Stimulated activated effector memory CD8-positive, alpha-beta T cell treated with anti-CD3 and anti-CD28 coated beads, Interleukin-12 subunit alpha, Interleukin-12 subunit beta, amount 100 ng/mL, for 72 hours (primary cell): ENCODE results near the gene AFTPH.
"Not testable (repeated sequence)": the region's sequence is repeated elsewhere in the genome, so short reads cannot be mapped to it uniquely, and the experiment has no call there.

Experiments used
- ATAC-seq: fragments of 150-1000 bp; cut with Tn5 transposase; 2 replicates; pipeline ENCODE4 v1.10.0; 2021
- DNase-seq, 2 donors: peaks; one replicate each; pipeline ENCODE4 v3.0.0; 2021 to 2022; ENCODE audit warnings: low spot score in 2 of 2
- H3K27ac Mint-ChIP-seq: one replicate; pipeline ENCODE4 v1.8.0; 2022; ENCODE audit warnings: mild to moderate bottlenecking, mixed read lengths
- H3K36me3 Mint-ChIP-seq: one replicate; pipeline ENCODE4 v1.8.0; 2022; ENCODE audit warnings: mild to moderate bottlenecking, mixed read lengths
- H3K4me1 Mint-ChIP-seq: one replicate; pipeline ENCODE4 v1.8.0; 2022; ENCODE audit warnings: mixed read lengths
- H3K4me3 Mint-ChIP-seq: one replicate; pipeline ENCODE4 v1.8.0; 2022; ENCODE audit warnings: mild to moderate bottlenecking, mixed read lengths
- H3K9me3 Mint-ChIP-seq: one replicate; pipeline ENCODE4 v1.8.0; 2022; ENCODE audit warnings: mixed read lengths

AFTPH gene

GRCh38 chr2:64522843-64523428 is 1.2 kb upstream of the AFTPH start:
- Mint-ChIP-seq H3K27ac (peak overlapping the region; percentile 98), H3K36me3 (peaks cover 36% of the 10 kb centered on the region), H3K9me3 (no peaks in the 10 kb centered on the region), H3K4me1 (peaks cover 11% of the 10 kb centered on the region), H3K4me3 (peak overlapping the region; percentile 94)
- ATAC-seq (peak; percentile 11), DNase-seq (peak; percentile 53 to 74)

DNA sequence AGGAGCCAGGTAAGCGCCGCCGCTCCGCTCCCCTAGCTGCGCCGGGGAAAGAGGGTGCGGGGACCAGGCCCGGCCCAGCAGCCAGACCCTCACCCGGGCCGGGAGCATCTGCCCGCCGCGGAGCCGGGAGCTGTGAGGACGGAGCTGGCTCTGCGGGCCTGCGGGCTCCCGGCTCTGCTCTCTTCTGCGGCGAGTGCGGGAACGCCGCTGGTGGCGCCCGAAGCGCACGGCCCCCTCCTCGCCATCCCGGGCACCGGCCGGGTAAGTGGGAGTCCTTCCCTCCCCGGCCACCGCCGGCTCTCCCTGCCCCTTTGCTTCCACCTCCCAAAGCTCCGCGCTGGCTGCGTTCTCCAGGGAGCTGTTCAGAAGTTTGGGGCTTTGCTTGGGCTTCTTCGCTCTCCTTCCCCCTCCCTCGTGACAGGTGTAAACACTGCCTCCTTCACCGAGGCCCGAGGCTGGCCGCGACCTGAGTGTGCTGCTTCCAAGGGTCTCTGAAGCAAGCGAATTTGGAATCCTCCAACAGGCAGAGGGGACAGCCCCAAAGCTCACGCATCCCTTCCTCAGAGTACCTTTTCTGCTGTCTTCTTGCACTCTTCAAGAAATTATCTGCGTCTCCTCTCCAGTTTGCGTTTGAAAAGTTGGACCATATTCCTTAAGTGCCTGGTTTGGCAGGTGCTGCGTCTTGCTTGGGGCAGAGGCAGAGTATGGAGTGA is 632 bp downstream of the AFTPH start:
- Mint-ChIP-seq H3K9me3 (no peaks in the 10 kb centered on the region), H3K4me1 (peaks cover 27% of the 10 kb centered on the region), H3K27ac (peak overlapping the region; percentile 98), H3K36me3 (peaks cover 41% of the 10 kb centered on the region), H3K4me3 (peak overlapping the region; percentile 94)
- no peak for DNase-seq
- peak; percentile 36 for ATAC-seq

DNA sequence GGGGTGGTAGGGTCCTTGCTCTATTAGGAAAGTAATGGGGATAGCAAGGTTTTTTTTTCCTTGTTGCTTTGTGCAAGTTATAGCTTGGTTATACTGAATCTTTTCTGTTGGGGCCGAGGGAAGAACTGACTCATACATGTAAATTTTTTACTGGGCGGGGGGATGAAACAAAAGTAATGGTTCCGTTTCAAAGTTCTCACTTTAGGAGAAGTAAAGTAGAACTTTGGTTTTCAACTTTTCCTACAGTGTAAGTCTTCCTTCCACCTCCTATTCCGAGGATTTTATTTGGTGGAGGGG is 1.1 kb downstream of the AFTPH start:
- Mint-ChIP-seq H3K27ac (peak overlapping the region; percentile 98), H3K36me3 (peaks cover 46% of the 10 kb centered on the region), H3K9me3 (no peaks in the 10 kb centered on the region), H3K4me3 (peak overlapping the region; percentile 94), H3K4me1 (peaks cover 27% of the 10 kb centered on the region)
- DNase-seq, result peak in 1 of 2 donors; percentile 13
- ATAC-seq, result no peak

DNA sequence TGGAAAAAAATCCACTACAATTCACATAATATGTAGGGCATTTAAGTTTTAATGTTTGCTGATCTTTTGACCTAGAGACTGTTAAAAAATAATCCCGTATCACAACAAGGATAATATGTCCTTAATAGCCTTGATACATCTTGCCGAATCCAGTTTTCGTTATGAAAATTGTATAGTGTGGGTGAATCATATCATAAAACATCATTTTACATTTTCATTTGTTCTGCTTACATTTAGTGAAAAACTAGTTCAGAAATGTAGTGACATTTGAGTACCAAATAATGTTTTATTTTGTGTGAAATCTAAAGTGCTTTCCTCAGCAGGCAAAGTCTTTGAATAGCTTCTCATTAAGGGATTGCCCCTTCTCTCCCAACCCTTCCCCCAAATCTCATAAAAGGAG is 1.9 kb downstream of the AFTPH start:
- DNase-seq, result no peak

DNA sequence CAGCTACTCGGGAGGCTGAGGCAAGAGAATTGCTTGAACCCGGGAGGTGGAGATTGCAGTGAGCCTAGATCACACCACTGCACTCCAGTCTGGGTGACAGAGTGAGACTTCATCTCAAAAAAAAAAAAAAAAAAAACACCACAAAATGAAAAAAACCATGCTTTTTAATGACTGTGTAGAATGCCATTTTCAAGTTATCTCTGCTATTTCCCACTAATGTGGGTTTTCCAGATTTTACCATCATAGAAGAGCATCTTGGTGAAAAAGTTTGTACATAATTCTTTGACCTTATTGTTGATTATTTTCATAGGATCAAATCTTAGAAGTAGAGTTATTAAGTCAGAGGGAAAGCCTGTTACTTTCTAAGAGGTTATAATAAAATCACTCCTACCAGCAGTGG is 6.8 kb downstream of the AFTPH start:
- Mint-ChIP-seq H3K36me3 (peaks cover 29% of the 10 kb centered on the region), H3K4me1 (peaks cover 59% of the 10 kb centered on the region)
- not testable (repeated sequence) for H3K4me3 Mint-ChIP-seq, ATAC-seq, H3K9me3 Mint-ChIP-seq, H3K27ac Mint-ChIP-seq, DNase-seq

More for the DNA sequence above, 1.9 kb downstream of the AFTPH start:
- Mint-ChIP-seq H3K9me3 (no peaks in the 10 kb centered on the region), H3K4me1 (peaks cover 27% of the 10 kb centered on the region), H3K4me3 (peak overlapping the region; percentile 94), H3K36me3 (peaks cover 52% of the 10 kb centered on the region), H3K27ac (peak overlapping the region; percentile 98)
- no peak for ATAC-seq

DNA sequence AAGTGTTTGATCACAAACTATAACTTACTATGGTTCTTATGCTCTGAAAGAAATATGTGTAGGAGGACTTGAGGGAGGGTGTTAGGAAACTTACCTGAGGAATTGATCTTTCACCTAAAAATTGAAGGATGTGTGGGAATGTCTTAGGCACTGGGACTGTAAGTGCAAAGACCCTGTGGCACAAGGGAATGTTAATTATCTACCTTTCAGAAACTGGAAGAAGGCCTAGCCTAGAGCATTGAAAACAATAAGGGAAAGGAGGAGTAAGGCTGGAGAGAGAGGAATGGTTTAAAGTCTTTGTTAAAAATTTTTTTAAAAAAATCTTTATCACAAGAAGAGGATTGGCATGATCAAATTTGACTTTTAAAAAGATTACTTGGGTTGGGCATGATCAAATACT is 7.9 kb downstream of the AFTPH start:
- Mint-ChIP-seq H3K36me3 (peaks cover 29% of the 10 kb centered on the region), H3K4me1 (peaks cover 57% of the 10 kb centered on the region), H3K9me3 (no peaks in the 10 kb centered on the region), H3K27ac (no peak overlapping the region), H3K4me3 (no peak overlapping the region)
- DNase-seq, result no peak
- no peak for ATAC-seq

DNA sequence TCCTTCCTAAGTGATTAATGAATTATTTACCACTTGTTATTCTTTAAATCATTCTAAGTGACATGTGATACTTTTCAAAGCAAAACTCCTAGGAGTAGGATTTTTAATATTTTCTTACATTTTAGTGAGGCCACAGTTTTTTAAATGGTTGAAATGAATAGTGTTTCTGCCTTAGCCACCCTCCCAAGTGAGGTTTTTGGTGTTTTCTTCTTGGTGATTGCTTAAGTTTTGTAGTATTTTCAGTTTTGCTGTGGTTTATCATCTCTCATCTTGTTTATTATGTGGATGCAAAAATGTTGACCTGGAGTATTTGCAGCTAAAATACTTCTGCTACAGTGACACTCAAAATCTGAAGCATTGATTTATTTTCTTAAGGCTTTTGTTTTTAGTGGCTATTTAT is 9.8 kb downstream of the AFTPH start:
- peaks cover 24% of the 10 kb centered on the region for H3K36me3 Mint-ChIP-seq
- H3K4me3 Mint-ChIP-seq, result peak overlapping the region; percentile 23
- H3K4me1 Mint-ChIP-seq, result peaks cover 48% of the 10 kb centered on the region
- H3K27ac Mint-ChIP-seq, result no peak overlapping the region
- DNase-seq, result no peak
- H3K9me3 Mint-ChIP-seq, result no peaks in the 10 kb centered on the region
- no peak for ATAC-seq

GRCh38 chr2:64534363-64534762 is 10.2 kb downstream of the AFTPH start:
- Mint-ChIP-seq H3K4me3 (peak overlapping the region; percentile 23), H3K27ac (no peak overlapping the region), H3K9me3 (no peaks in the 10 kb centered on the region), H3K36me3 (peaks cover 21% of the 10 kb centered on the region), H3K4me1 (peaks cover 48% of the 10 kb centered on the region)
- no peak for DNase-seq
- peak; percentile 62 for ATAC-seq

DNA sequence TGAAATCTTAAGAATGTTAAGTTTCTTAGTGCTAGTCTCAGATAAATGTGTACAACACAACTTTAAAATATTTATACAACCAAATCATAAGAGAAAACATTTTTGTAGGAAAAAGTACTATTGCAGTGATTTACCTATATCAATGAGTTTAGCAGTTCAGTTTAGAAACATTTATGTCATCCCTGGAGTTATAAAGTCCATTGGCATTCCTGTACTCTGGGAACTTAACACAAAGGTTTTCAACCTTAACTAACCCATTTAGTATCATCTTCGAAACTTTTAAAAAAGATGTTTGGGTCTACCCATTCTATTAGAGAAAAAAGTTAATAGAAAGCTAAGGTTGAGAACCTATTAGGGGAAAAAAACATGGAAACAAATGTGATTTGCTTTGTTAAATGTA is 10.9 kb downstream of the AFTPH start:
- Mint-ChIP-seq H3K9me3 (no peaks in the 10 kb centered on the region), H3K27ac (no peak overlapping the region), H3K36me3 (peaks cover 14% of the 10 kb centered on the region), H3K4me3 (no peak overlapping the region), H3K4me1 (peaks cover 53% of the 10 kb centered on the region)
- DNase-seq, result no peak
- ATAC-seq, result no peak

DNA sequence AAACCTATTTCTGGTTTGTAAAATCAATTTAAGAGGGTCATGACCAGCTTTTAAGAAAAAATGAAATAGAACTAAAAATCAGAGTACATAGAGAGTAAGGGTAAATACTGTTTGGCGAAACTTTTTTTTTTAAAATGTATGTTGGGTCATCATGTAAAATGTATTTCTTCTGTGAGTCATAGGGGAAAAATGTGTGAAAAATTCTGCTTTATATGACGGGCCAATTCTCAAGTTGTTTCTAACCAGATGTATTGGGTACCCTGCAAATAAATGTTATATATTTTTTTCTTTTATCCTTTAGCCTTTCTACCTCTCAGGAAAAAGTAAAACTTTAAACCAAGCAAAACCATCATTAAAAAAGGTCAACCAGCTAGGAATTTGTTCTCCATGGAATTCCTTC is 13.9 kb downstream of the AFTPH start:
- Mint-ChIP-seq H3K4me1 (peaks cover 53% of the 10 kb centered on the region), H3K36me3 (peaks cover 5% of the 10 kb centered on the region), H3K9me3 (no peaks in the 10 kb centered on the region), H3K4me3 (no peak overlapping the region), H3K27ac (no peak overlapping the region)
- DNase-seq, result no peak
- ATAC-seq, result no peak

DNA sequence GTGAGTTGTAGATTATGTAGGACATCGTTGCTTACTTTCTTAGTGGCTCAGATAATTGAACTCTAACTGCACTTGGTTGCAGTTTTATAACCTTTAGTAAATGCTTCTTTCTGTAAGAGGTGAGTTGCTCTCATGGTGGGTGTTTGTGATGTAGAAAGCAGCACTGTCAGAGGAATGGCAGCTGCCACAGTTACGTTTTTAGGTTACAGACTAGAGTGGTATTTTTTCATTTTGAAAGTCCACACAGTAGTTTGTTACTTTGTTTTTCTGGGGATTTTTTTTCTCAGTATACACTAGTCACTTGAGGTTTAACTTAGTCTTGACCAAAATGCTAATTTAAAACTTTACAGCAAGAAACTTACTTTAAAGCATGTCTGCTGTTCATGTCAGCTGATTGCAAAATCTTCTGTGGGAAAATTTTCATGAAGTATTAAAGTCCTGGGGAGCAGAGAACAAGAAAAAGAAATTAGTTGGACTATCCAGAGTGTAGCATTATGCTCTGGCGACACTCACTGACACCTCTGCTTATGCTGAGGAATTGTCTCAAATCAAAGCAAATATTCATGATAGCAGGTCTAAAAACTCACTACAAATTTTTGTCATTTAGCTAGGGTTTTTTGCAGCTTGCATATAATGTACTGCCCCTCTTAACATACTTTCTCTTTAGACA is 14.8 kb downstream of the AFTPH start:
- no peak for DNase-seq
- peak; percentile 94 for ATAC-seq
- H3K36me3 Mint-ChIP-seq, result peaks cover 5% of the 10 kb centered on the region
- H3K4me3 Mint-ChIP-seq, result peak overlapping the region; percentile 41
- peaks cover 59% of the 10 kb centered on the region for H3K4me1 Mint-ChIP-seq
- no peaks in the 10 kb centered on the region for H3K9me3 Mint-ChIP-seq
- H3K27ac Mint-ChIP-seq, result peak overlapping the region; percentile 56

GRCh38 chr2:64540615-64541014 is 16.5 kb downstream of the AFTPH start:
- Mint-ChIP-seq H3K4me3 (no peak overlapping the region), H3K9me3 (no peaks in the 10 kb centered on the region), H3K36me3 (peaks cover 5% of the 10 kb centered on the region), H3K27ac (no peak overlapping the region), H3K4me1 (peaks cover 49% of the 10 kb centered on the region)
- ATAC-seq (peak; percentile 54), DNase-seq (no peak)

GRCh38 chr2:64541547-64541946 is 17.4 kb downstream of the AFTPH start:
- no peak for ATAC-seq
- no peak for DNase-seq
- Mint-ChIP-seq H3K4me1 (peaks cover 42% of the 10 kb centered on the region), H3K36me3 (peaks cover 3% of the 10 kb centered on the region), H3K9me3 (no peaks in the 10 kb centered on the region), H3K4me3 (no peak overlapping the region), H3K27ac (no peak overlapping the region)

DNA sequence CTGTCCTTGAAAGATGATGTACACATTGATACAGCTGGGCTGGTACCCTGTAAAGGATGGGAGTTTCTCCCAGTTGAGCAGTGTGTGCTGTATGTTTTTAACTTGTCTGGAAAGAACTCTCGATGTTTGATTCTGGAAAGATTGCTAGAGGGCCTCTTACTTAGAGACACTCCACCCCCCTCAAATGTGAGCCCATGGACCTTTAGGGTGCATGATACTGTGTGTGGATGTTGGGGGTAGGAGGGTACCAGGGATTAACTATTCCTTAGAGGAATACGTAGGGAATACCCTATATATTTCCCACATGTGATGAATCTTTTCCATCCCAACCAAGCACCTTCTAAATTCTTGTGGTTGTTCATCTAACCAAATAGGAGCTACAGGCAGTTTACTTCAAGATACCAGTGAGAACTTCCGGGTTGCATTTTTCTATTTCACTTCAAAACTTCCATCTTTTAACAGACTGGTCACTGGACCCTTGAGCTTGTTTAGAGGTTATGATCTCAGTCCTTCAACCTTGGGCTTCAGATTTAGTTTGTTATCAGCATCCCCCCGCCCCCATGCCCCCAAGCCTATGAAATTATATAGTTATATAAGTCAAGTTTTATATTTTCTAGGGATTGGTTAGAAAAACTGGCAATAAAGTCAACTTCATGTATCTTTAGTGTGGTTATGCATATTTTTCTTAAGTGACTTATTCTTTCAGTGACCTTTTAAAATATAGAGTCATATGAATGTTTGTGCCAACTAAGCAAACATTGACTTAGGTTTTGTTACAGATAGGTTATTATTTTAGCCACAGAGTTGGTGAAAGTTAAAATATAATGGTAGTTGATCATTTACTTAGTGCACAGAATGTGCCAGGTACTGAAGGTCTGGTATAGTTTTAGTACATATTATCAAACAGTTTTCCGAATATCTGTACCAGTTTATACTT is 18.2 kb downstream of the AFTPH start:
- ATAC-seq (no peak), DNase-seq (no peak)
- H3K27ac Mint-ChIP-seq, result no peak overlapping the region
- H3K9me3 Mint-ChIP-seq, result no peaks in the 10 kb centered on the region
- H3K4me1 Mint-ChIP-seq, result peaks cover 42% of the 10 kb centered on the region
- H3K36me3 Mint-ChIP-seq, result no peaks in the 10 kb centered on the region
- no peak overlapping the region for H3K4me3 Mint-ChIP-seq

DNA sequence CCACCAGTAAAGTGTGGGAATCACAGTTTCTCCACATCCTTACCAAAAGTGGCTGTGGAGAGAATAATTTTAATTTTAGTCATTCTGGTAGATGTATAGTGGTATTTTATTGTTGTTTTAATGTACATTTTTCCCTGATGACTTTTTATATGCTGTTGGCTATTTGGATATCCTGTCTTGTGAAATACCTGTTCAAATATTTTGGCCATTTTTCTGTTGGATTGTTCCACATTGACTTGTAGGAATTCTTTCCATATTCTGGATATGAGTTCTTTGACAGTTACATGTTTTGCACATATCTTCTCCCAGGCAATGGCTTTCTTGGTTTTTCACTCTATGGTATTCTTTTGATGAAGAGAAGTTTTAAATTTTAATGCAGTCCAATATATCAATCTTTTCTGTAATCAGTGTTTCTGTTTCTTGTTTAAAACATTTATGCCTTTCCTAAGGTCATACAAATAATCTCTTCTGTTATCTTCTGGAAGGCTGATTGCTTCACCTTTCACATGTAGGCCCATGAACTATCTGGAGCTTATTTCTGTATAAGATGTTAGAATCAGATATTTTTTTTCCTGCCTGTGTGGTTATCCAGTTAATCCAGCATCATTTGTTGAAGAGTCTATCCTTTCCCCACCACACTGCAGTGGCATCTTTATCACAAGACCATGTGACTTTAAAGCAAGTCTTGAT is 19.0 kb downstream of the AFTPH start:
- H3K4me3 Mint-ChIP-seq, result no peak overlapping the region
- no peak for ATAC-seq
- no peak for DNase-seq
- peaks cover 42% of the 10 kb centered on the region for H3K4me1 Mint-ChIP-seq
- H3K9me3 Mint-ChIP-seq, result no peaks in the 10 kb centered on the region
- peak overlapping the region; percentile 4 for H3K27ac Mint-ChIP-seq
- no peaks in the 10 kb centered on the region for H3K36me3 Mint-ChIP-seq
